Colonic mucosa (tissue), 4 donors: ENCODE results near the gene VEZT. TPM values are rescaled to one million over a fixed set of nuclear protein-coding genes. Genes with fewer than 3 reads are reported as not detected.
A peak's percentile ranks its signal among the peaks of the same experiment; 100 is the strongest.

Experiments used
- DNase-seq: peaks from one replicate; pipeline ENCODE4 v3.0.0-alpha.2; 2020
- H3K27ac ChIP-seq: fragments of 200-600 bp; one replicate; pipeline ENCODE4 v1.8.0; 2021
- H3K27me3 ChIP-seq: fragments of 200-600 bp; one replicate; pipeline ENCODE4 v1.8.0; 2021
- H3K36me3 ChIP-seq: fragments of 200-600 bp; one replicate; pipeline ENCODE4 v1.8.0; 2021
- H3K4me1 ChIP-seq: fragments of 200-600 bp; one replicate; pipeline ENCODE4 v1.8.0; 2021; ENCODE audit warnings: mild to moderate bottlenecking
- H3K4me3 ChIP-seq: fragments of 200-600 bp; one replicate; pipeline ENCODE4 v1.8.0; 2021
- H3K9ac ChIP-seq, 2 donors: one replicate each; pipeline ENCODE4 v1.7.0; 2013; ENCODE audit warnings: control low read depth in 2 of 2, low read depth in 2 of 2, low read length in 2 of 2
- H3K9me3 ChIP-seq: fragments of 200-600 bp; one replicate; pipeline ENCODE4 v1.8.0; 2021
- CTCF ChIP-seq: fragments of 200-600 bp; IDR thresholded peaks from one replicate; pipeline ENCODE4 v1.8.0; 2022; ENCODE audit warnings: antibody characterized with exemption, mild to moderate bottlenecking
- intact Hi-C: fragments of 100-400 bp; cut with DNase I; formaldehyde crosslinking; loops from one replicate; pipeline ENCODE4 v1.14.1; 2022
- total RNA-seq, 2 donors: library from RNA; stranded (reverse); fragmentation: NEBNext Ultra II Directional in 1 of 2; extraction: Animal tissue kit (Norgen Biotek cat#: 25700) in 1 of 2; gene quantifications; one replicate each; pipeline ENCODE4 v1.2.1, GENCODE V29; 2021
- donor health status: healthy.
- donor health status: DM: no; HTN: no; CAD: no.
- donor health status: DM: no; HTN: no; CAD: no.

Gene VEZT
- total RNA-seq, 2 donors from 2014 or later = 36.4 to 62.2 TPM

GRCh38 chr12:95212586-95212985 lies 5.0 kb upstream of the VEZT start:
- H3K27ac ChIP-seq = no peak overlapping the region

DNA sequence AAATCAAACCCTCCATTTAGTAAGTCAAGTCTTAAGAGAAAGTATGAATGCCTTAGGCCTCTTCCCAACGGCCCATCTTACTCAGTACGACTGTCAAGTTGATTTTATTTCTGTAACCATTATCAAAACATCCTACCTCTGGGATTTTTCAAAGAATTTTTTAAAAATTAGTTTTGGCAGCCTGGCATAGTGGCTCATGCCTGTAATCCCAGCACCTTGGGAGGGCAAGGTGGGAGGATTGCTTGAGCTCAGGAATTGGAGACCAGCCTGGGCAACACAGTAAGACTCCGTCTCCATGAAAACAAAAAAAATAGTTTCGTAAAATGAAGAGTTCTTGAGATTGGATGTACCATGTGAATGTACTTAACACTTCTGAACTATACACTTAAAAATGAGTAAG lies 4.5 kb upstream of the VEZT start:
- no peak overlapping the region for H3K27ac ChIP-seq
- intact Hi-C loops = no loop called here
- no peaks in the 10 kb centered on the region for H3K27me3 ChIP-seq
- no peak overlapping the region for H3K4me3 ChIP-seq
- no peak for TF ChIP-seq CTCF
- no peaks in the 10 kb centered on the region for H3K9me3 ChIP-seq
- no peaks in the 10 kb centered on the region for H3K4me1 ChIP-seq
- no peak overlapping the region for H3K9ac ChIP-seq
- no peak for DNase-seq
- no peaks in the 10 kb centered on the region for H3K36me3 ChIP-seq

More at GRCh38 chr12:95212586-95212985, 5.0 kb upstream of the VEZT start:
- Histone ChIP-seq H3K36me3 (no peaks in the 10 kb centered on the region), H3K9ac (no peak overlapping the region), H3K4me1 (no peaks in the 10 kb centered on the region), H3K9me3 (no peaks in the 10 kb centered on the region), H3K27me3 (no peaks in the 10 kb centered on the region), H3K4me3 (no peak overlapping the region)
- no peak for TF ChIP-seq CTCF
- intact Hi-C loops = no loop called here
- DNase-seq = no peak

DNA sequence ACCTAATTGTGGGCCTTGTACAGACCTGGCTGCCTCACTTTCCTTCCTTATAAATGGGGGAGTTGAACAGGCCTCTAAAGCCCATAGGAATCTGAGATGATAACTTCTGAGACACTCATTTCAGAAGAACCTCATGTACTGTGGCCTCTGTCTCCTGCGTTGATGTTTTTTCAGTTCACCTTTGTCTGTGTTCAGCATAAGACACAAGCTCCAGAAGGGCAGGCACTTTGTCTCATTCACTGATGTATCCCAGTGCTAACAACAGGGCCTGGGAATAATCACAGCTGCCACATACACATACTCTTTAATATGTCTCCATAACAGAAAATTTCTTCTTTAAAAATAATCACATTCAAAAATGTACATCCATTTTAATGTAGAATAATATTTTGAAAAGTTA lies 3.7 kb upstream of the VEZT start:
- intact Hi-C loops = loop anchor here (2.0 kb wide), 1 partner anchor 97 kb away; no protein-coding TSS in a partner anchor
- H3K9ac ChIP-seq = no peak overlapping the region
- H3K4me1 ChIP-seq = no peaks in the 10 kb centered on the region
- H3K27ac ChIP-seq = no peak overlapping the region
- H3K27me3 ChIP-seq = no peaks in the 10 kb centered on the region
- TF ChIP-seq CTCF = no peak
- no peaks in the 10 kb centered on the region for H3K36me3 ChIP-seq
- H3K4me3 ChIP-seq = no peak overlapping the region
- H3K9me3 ChIP-seq = no peaks in the 10 kb centered on the region
- no peak for DNase-seq

DNA sequence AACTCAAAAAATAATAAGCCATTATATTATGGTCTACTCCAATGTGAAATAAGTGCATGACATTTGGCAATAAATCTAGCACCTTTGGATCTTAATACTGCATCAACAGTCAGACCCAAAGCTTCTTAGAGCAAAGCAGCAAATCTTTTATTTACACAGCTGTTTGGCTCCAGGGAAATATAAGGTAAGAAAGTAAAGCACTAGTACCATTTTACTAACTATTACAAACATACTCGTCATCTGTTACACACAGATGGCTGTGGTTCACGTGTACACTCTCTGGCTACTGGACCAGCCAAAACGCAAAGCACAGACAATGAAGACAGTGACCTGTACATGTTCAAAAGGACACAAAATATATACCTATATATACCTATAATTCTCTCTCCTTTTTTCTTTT lies 3.1 kb upstream of the VEZT start:
- no peak for DNase-seq
- Histone ChIP-seq H3K27me3 (no peaks in the 10 kb centered on the region), H3K9ac (no peak overlapping the region), H3K27ac (no peak overlapping the region), H3K4me3 (no peak overlapping the region), H3K9me3 (no peaks in the 10 kb centered on the region), H3K4me1 (peaks cover 3% of the 10 kb centered on the region), H3K36me3 (no peaks in the 10 kb centered on the region)
- intact Hi-C loops = loop anchor here (2.0 kb wide), 1 partner anchor 98 kb away; no protein-coding TSS in a partner anchor
- TF ChIP-seq CTCF = no peak

- DNase-seq = no peak
- intact Hi-C loops = loop anchor here (2.0 to 5.0 kb wide), 2 partner anchors 54 to 99 kb away; no protein-coding TSS in a partner anchor
These were observed 1.7 kb upstream of the VEZT start for GRCh38 chr12:95215949-95216348.

More at GRCh38 chr12:95215949-95216348, 1.7 kb upstream of the VEZT start:
- H3K27me3 ChIP-seq = no peaks in the 10 kb centered on the region
- peak overlapping the region in 1 of 2 donors; percentile 92 for H3K9ac ChIP-seq
- H3K9me3 ChIP-seq = no peaks in the 10 kb centered on the region
- H3K4me1 ChIP-seq = peaks cover 11% of the 10 kb centered on the region
- H3K27ac ChIP-seq = peak overlapping the region; percentile 98
- peak overlapping the region; percentile 86 for H3K4me3 ChIP-seq
- TF ChIP-seq CTCF = no peak
- H3K36me3 ChIP-seq = no peaks in the 10 kb centered on the region
